Nephron (organoid): Measurements from ENCODE around the gene BIRC3.

Source experiments
- H3K27ac Mint-ChIP-seq, 3 experiments: 2 replicates each; pipeline ENCODE4 v1.8.0; 2020; ENCODE audit warnings: mixed read lengths in 3 of 3, mild to moderate bottlenecking in 2 of 3, moderate library complexity in 1 of 3
- H3K27me3 Mint-ChIP-seq: 2 replicates; pipeline ENCODE4 v1.8.0; 2021; ENCODE audit warnings: low read depth, mild to moderate bottlenecking, moderate library complexity, mixed read lengths
- H3K36me3 Mint-ChIP-seq: 2 replicates; pipeline ENCODE4 v1.8.0; 2020; ENCODE audit warnings: low read depth, mixed read lengths
- H3K4me1 Mint-ChIP-seq: 2 replicates; pipeline ENCODE4 v1.8.0; 2020; ENCODE audit warnings: mixed read lengths
- H3K4me3 Mint-ChIP-seq, 3 experiments: 2 replicates each; pipeline ENCODE4 v1.8.0; 2020; ENCODE audit warnings: mild to moderate bottlenecking in 3 of 3, mixed read lengths in 3 of 3, moderate library complexity in 2 of 3
- H3K9me3 Mint-ChIP-seq: 2 replicates; pipeline ENCODE4 v1.8.0; 2020; ENCODE audit warnings: mixed read lengths
- TF ChIP-seq, protein P1 (sequence below), 3 experiments: fragments of 200-600 bp; sonication (generic); IDR thresholded peaks; one replicate each; pipeline ENCODE4 v1.5.0; 2021; ENCODE audit warnings: antibody characterized with exemption in 3 of 3; ENCODE audit not compliant: unreplicated experiment in 3 of 3

The BIRC3 gene

DNA sequence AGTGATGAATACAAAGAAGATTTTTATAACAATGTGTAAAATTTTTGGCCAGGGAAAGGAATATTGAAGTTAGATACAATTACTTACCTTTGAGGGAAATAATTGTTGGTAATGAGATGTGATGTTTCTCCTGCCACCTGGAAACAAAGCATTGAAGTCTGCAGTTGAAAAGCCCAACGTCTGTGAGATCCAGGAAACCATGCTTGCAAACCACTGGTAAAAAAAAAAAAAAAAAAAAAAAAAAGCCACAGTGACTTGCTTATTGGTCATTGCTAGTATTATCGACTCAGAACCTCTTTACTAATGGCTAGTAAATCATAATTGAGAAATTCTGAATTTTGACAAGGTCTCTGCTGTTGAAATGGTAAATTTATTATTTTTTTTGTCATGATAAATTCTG, 5.3 kb downstream of the BIRC3 start:
- Mint-ChIP-seq H3K36me3 (no peaks in the 10 kb centered on the region), H3K4me1 (peaks cover 2% of the 10 kb centered on the region), H3K9me3 (no peaks in the 10 kb centered on the region), H3K27ac (no peak overlapping the region), H3K27me3 (no peaks in the 10 kb centered on the region), H3K4me3 (no peak overlapping the region)
- TF ChIP-seq, protein P1, sequence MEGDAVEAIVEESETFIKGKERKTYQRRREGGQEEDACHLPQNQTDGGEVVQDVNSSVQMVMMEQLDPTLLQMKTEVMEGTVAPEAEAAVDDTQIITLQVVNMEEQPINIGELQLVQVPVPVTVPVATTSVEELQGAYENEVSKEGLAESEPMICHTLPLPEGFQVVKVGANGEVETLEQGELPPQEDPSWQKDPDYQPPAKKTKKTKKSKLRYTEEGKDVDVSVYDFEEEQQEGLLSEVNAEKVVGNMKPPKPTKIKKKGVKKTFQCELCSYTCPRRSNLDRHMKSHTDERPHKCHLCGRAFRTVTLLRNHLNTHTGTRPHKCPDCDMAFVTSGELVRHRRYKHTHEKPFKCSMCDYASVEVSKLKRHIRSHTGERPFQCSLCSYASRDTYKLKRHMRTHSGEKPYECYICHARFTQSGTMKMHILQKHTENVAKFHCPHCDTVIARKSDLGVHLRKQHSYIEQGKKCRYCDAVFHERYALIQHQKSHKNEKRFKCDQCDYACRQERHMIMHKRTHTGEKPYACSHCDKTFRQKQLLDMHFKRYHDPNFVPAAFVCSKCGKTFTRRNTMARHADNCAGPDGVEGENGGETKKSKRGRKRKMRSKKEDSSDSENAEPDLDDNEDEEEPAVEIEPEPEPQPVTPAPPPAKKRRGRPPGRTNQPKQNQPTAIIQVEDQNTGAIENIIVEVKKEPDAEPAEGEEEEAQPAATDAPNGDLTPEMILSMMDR (IDR thresholded peaks at IDR 0.05; ENCODE audit: unreplicated experiment in 3 of 3), result no peak

DNA sequence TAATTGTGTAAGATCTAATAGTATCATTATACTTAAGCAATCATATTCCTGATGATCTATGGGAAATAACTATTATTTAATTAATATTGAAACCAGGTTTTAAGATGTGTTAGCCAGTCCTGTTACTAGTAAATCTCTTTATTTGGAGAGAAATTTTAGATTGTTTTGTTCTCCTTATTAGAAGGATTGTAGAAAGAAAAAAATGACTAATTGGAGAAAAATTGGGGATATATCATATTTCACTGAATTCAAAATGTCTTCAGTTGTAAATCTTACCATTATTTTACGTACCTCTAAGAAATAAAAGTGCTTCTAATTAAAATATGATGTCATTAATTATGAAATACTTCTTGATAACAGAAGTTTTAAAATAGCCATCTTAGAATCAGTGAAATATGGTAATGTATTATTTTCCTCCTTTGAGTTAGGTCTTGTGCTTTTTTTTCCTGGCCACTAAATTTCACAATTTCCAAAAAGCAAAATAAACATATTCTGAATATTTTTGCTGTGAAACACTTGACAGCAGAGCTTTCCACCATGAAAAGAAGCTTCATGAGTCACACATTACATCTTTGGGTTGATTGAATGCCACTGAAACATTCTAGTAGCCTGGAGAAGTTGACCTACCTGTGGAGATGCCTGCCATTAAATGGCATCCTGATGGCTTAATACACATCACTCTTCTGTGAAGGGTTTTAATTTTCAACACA, 6.4 kb downstream of the BIRC3 start:
- Mint-ChIP-seq H3K4me3 (no peak overlapping the region), H3K4me1 (no peaks in the 10 kb centered on the region), H3K36me3 (no peaks in the 10 kb centered on the region), H3K27me3 (no peaks in the 10 kb centered on the region), H3K9me3 (no peaks in the 10 kb centered on the region), H3K27ac (no peak overlapping the region)
- TF ChIP-seq, protein P1 (IDR thresholded peaks at IDR 0.05; ENCODE audit: unreplicated experiment in 3 of 3), result no peak

DNA sequence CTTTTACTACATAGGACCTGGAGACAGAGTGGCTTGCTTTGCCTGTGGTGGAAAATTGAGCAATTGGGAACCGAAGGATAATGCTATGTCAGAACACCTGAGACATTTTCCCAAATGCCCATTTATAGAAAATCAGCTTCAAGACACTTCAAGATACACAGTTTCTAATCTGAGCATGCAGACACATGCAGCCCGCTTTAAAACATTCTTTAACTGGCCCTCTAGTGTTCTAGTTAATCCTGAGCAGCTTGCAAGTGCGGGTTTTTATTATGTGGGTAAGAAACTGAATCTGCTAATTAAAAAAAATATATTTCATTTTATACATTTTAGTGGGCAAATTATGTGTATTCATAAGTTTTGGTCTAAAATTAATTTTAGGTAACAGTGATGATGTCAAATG, 7.8 kb downstream of the BIRC3 start:
- TF ChIP-seq, protein P1 (IDR thresholded peaks at IDR 0.05; ENCODE audit: unreplicated experiment in 3 of 3), result no peak
- H3K36me3 Mint-ChIP-seq, result no peaks in the 10 kb centered on the region

DNA sequence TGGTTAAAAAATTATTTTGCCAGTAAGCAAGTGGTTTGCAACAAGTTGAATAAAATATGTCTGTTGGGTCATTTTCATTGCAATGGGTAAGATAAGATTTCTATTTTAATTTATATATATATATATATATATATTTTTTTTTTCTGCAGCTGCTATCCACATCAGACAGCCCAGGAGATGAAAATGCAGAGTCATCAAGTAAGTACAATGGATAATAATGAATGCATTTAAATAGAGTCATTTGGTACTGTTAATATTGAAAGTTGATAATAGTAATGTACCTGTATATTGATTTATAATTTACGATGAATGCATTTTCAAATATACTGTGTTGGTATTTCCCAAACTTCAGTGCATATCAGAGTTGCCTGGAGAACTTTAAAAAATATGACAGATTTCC, 11.5 kb downstream of the BIRC3 start:
- TF ChIP-seq, protein P1 (IDR thresholded peaks at IDR 0.05; ENCODE audit: unreplicated experiment in 3 of 3), result no peak
- no peak overlapping the region for H3K4me3 Mint-ChIP-seq
- H3K36me3 Mint-ChIP-seq, result no peaks in the 10 kb centered on the region
- H3K9me3 Mint-ChIP-seq, result no peaks in the 10 kb centered on the region
- H3K4me1 Mint-ChIP-seq, result peaks cover 4% of the 10 kb centered on the region
- no peak overlapping the region for H3K27ac Mint-ChIP-seq
- H3K27me3 Mint-ChIP-seq, result no peaks in the 10 kb centered on the region

More for the DNA sequence above, 7.8 kb downstream of the BIRC3 start:
- Mint-ChIP-seq H3K27me3 (no peaks in the 10 kb centered on the region), H3K27ac (no peak overlapping the region), H3K4me3 (no peak overlapping the region), H3K9me3 (no peaks in the 10 kb centered on the region), H3K4me1 (no peaks in the 10 kb centered on the region)

DNA sequence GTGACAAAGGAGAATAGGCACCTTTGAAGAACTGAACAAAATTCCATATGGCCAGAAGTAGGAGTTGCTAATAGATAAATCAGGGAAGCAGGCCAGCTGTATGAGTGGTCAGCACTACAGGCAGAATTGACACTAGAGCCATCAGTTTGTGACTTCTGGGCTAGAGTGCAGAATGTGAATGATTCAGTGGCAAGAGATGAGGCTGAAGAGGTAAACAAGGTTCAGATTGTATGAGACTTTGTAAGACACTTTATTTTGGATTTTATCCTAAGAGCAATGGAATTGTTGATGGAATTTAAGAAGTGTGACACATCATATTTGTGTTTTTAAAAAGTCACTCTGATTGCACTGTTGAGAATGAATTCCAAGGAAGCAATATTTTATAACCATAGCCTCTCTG, 12.9 kb downstream of the BIRC3 start:
- no peaks in the 10 kb centered on the region for H3K27me3 Mint-ChIP-seq
- H3K27ac Mint-ChIP-seq, result no peak overlapping the region
- TF ChIP-seq, protein P1 (IDR thresholded peaks at IDR 0.05; ENCODE audit: unreplicated experiment in 3 of 3), result no peak
- H3K4me1 Mint-ChIP-seq, result peaks cover 4% of the 10 kb centered on the region
- no peaks in the 10 kb centered on the region for H3K9me3 Mint-ChIP-seq
- no peak overlapping the region for H3K4me3 Mint-ChIP-seq
- H3K36me3 Mint-ChIP-seq, result no peaks in the 10 kb centered on the region

DNA sequence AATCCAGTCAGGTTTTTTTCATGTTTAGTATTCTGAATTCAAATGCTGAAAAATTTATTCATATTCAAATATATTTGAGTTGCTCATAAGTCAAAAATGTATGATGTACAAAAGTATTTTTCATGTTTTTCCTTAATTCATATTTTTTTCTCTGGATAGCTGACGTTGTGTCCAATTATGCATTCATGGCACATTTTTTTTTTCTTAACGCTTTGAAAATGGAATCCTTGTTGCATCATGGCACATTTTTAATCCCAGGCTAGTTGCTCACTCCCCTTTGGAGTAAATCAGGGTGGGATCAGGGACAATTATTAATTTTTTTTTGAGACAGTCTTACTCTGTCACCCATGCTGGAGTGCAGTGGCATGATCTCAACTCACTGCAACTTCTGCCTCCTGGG, 14.1 kb downstream of the BIRC3 start:
- TF ChIP-seq, protein P1 (IDR thresholded peaks at IDR 0.05; ENCODE audit: unreplicated experiment in 3 of 3), result no peak
- no peak overlapping the region for H3K4me3 Mint-ChIP-seq
- H3K27ac Mint-ChIP-seq, result no peak overlapping the region
- no peaks in the 10 kb centered on the region for H3K9me3 Mint-ChIP-seq
- H3K4me1 Mint-ChIP-seq, result peaks cover 4% of the 10 kb centered on the region
- no peaks in the 10 kb centered on the region for H3K36me3 Mint-ChIP-seq
- H3K27me3 Mint-ChIP-seq, result no peaks in the 10 kb centered on the region
